Measurements from ENCODE around the gene ASPM.

GRCh38 chr1:197065559-197065958, 80.9 kb downstream of the ASPM start:
- TF ChIP-seq CTCF (IDR thresholded peaks at IDR 0.05; ENCODE audit: insufficient read depth, low read length, poor library complexity, severe bottlenecking) (no peak), EZH2phosphoT487 (conservative IDR thresholded peaks at IDR 0.05; ENCODE audit: low read length) (no peak)
